NB4 (cell line): ENCODE results near the gene DLG2.

Source experiments
- CTCF ChIP-seq: IDR thresholded peaks from one replicate; pipeline ENCODE4 v1.5.1; 2012; ENCODE audit warnings: low read depth, low read length
- POLR2A ChIP-seq: IDR thresholded peaks from 2 replicates; pipeline ENCODE4 v1.6.1; 2011; ENCODE audit warnings: mild to moderate bottlenecking; ENCODE audit not compliant: insufficient read length; ENCODE audit errors: extremely low read depth

GRCh38 chr11:83676056-83676601, 1951.0 kb downstream of the DLG2 start:
- no peak for TF ChIP-seq CTCF
- TF ChIP-seq POLR2A, result no peak
